HG03108 (cell line): ENCODE data around the gene EPN3.

Experiments used
- ATAC-seq: cut with Tn5 transposase; IDR thresholded peaks from one replicate; pipeline ENCODE4 v1.9.1; 2021; ENCODE audit warnings: moderate library complexity; ENCODE audit not compliant: unreplicated experiment

Gene EPN3

GRCh38 chr17:50586421-50587247 is 54.1 kb downstream of the EPN3 start:
- ATAC-seq: no peak

GRCh38 chr17:50587571-50587970 is 55.0 kb downstream of the EPN3 start:
- ATAC-seq: no peak

GRCh38 chr17:50588391-50589049 is 56.0 kb downstream of the EPN3 start:
- no peak for ATAC-seq

- ATAC-seq: no peak
Measured at GRCh38 chr17:50589095-50589705, 56.7 kb downstream of the EPN3 start.

- ATAC-seq: no peak
Measured at GRCh38 chr17:50590946-50591737, 58.6 kb downstream of the EPN3 start.

GRCh38 chr17:50593321-50593720 is 60.8 kb downstream of the EPN3 start:
- no peak for ATAC-seq
